Mucosa of stomach (tissue), 1 donor: ENCODE data around the gene ATG16L2.
A peak's percentile ranks its signal among the peaks of the same experiment; 100 is the strongest.
"Not testable (repeated sequence)": the region's sequence is repeated elsewhere in the genome, so short reads cannot be mapped to it uniquely, and the experiment has no call there.

Experiments used
- H3K27me3 ChIP-seq: one replicate; pipeline ENCODE4 v1.7.0; 2013; ENCODE audit warnings: mild to moderate bottlenecking, low read length; ENCODE audit not compliant: control insufficient read depth, insufficient read depth
- H3K36me3 ChIP-seq: one replicate; pipeline ENCODE4 v1.7.0; 2013; ENCODE audit warnings: low read length; ENCODE audit not compliant: control insufficient read depth, insufficient read depth
- H3K4me1 ChIP-seq: one replicate; pipeline ENCODE4 v1.7.0; 2013; ENCODE audit warnings: mild to moderate bottlenecking, low read length; ENCODE audit not compliant: control insufficient read depth, insufficient read depth
- H3K4me3 ChIP-seq: one replicate; pipeline ENCODE4 v1.7.0; 2013; ENCODE audit warnings: low read length
- H3K9ac ChIP-seq: one replicate; pipeline ENCODE4 v1.7.0; 2013; ENCODE audit warnings: mild to moderate bottlenecking, low read length, moderate library complexity
- H3K9me3 ChIP-seq: one replicate; pipeline ENCODE4 v1.7.0; 2013; ENCODE audit warnings: mild to moderate bottlenecking, low read length, moderate library complexity; ENCODE audit not compliant: control insufficient read depth
- donor health status: Pancreatic carcinoma.

ATG16L2 gene

GRCh38 chr11:72793076-72793424 lies 21.2 kb upstream of the ATG16L2 start:
- H3K9ac ChIP-seq, result no peak overlapping the region
- H3K36me3 ChIP-seq, result no peaks in the 10 kb centered on the region
- no peak overlapping the region for H3K4me3 ChIP-seq
- no peaks in the 10 kb centered on the region for H3K9me3 ChIP-seq
- H3K27me3 ChIP-seq, result no peaks in the 10 kb centered on the region
- H3K4me1 ChIP-seq, result peaks cover 41% of the 10 kb centered on the region

GRCh38 chr11:72793425-72794367 lies 20.5 kb upstream of the ATG16L2 start, which contains the start of gene STARD10:
Gene STARD10 (minus strand): TSS chr11:72794047. CDS start chr11:72781181, 12,866 bp downstream.
- Histone ChIP-seq H3K36me3 (no peaks in the 10 kb centered on the region), H3K9ac (peak within 1 kb of the TSS; percentile 61), H3K9me3 (no peaks in the 10 kb centered on the region), H3K4me1 (peaks cover 35% of the 10 kb centered on the region), H3K4me3 (peak within 1 kb of the TSS; percentile 84), H3K27me3 (no peaks in the 10 kb centered on the region)

- Histone ChIP-seq H3K27me3 (no peaks in the 10 kb centered on the region), H3K9me3 (no peaks in the 10 kb centered on the region), H3K9ac (no peak overlapping the region), H3K4me1 (peaks cover under 1% of the 10 kb centered on the region), H3K36me3 (no peaks in the 10 kb centered on the region), H3K4me3 (no peak overlapping the region)
These were observed 15.8 kb upstream of the ATG16L2 start for GRCh38 chr11:72798361-72798760.

- H3K9me3 ChIP-seq, result no peaks in the 10 kb centered on the region
- no peaks in the 10 kb centered on the region for H3K4me1 ChIP-seq
- H3K9ac ChIP-seq, result no peak overlapping the region
- no peaks in the 10 kb centered on the region for H3K27me3 ChIP-seq
- H3K36me3 ChIP-seq, result no peaks in the 10 kb centered on the region
- H3K4me3 ChIP-seq, result no peak overlapping the region
These were observed 14.8 kb upstream of the ATG16L2 start for GRCh38 chr11:72799441-72799840.

GRCh38 chr11:72802822-72803221 lies 11.4 kb upstream of the ATG16L2 start:
- Histone ChIP-seq H3K9me3 (no peaks in the 10 kb centered on the region), H3K9ac (no peak overlapping the region), H3K4me1 (no peaks in the 10 kb centered on the region), H3K4me3 (no peak overlapping the region), H3K27me3 (no peaks in the 10 kb centered on the region), H3K36me3 (no peaks in the 10 kb centered on the region)

- no peak overlapping the region for H3K9ac ChIP-seq
- no peaks in the 10 kb centered on the region for H3K4me1 ChIP-seq
- no peaks in the 10 kb centered on the region for H3K9me3 ChIP-seq
- no peak overlapping the region for H3K4me3 ChIP-seq
- no peaks in the 10 kb centered on the region for H3K27me3 ChIP-seq
- H3K36me3 ChIP-seq, result no peaks in the 10 kb centered on the region
These were observed 9.0 kb upstream of the ATG16L2 start for GRCh38 chr11:72805216-72805615.

GRCh38 chr11:72806378-72806777 lies 7.8 kb upstream of the ATG16L2 start:
- H3K9ac ChIP-seq, H3K9me3 ChIP-seq, H3K4me1 ChIP-seq: not testable (repeated sequence)

GRCh38 chr11:72807021-72807693 lies 7.1 kb upstream of the ATG16L2 start:
- no peak overlapping the region for H3K4me3 ChIP-seq
- no peaks in the 10 kb centered on the region for H3K4me1 ChIP-seq
- no peaks in the 10 kb centered on the region for H3K36me3 ChIP-seq
- no peaks in the 10 kb centered on the region for H3K27me3 ChIP-seq
- H3K9ac ChIP-seq, result no peak overlapping the region
- H3K9me3 ChIP-seq, result no peaks in the 10 kb centered on the region

More at GRCh38 chr11:72806378-72806777, 7.8 kb upstream of the ATG16L2 start:
- not testable (repeated sequence) for H3K27me3 ChIP-seq, H3K4me3 ChIP-seq, H3K36me3 ChIP-seq

- H3K36me3 ChIP-seq, result no peaks in the 10 kb centered on the region
- peaks cover 5% of the 10 kb centered on the region for H3K4me1 ChIP-seq
- H3K9me3 ChIP-seq, result no peaks in the 10 kb centered on the region
- H3K9ac ChIP-seq, result no peak overlapping the region
- no peaks in the 10 kb centered on the region for H3K27me3 ChIP-seq
- H3K4me3 ChIP-seq, result no peak overlapping the region
These were observed 6.4 kb upstream of the ATG16L2 start for GRCh38 chr11:72807792-72808191.

GRCh38 chr11:72808331-72808798 lies 5.8 kb upstream of the ATG16L2 start:
- no peak overlapping the region for H3K9ac ChIP-seq
- H3K27me3 ChIP-seq, result no peaks in the 10 kb centered on the region
- no peaks in the 10 kb centered on the region for H3K36me3 ChIP-seq
- no peak overlapping the region for H3K4me3 ChIP-seq
- H3K9me3 ChIP-seq, result no peaks in the 10 kb centered on the region
- peaks cover 10% of the 10 kb centered on the region for H3K4me1 ChIP-seq

- peaks cover 25% of the 10 kb centered on the region for H3K4me1 ChIP-seq
- not testable (repeated sequence) for H3K9me3 ChIP-seq, H3K4me3 ChIP-seq, H3K36me3 ChIP-seq, H3K9ac ChIP-seq, H3K27me3 ChIP-seq
These were observed 2.5 kb upstream of the ATG16L2 start for GRCh38 chr11:72811686-72812085.

- H3K27me3 ChIP-seq, result no peaks in the 10 kb centered on the region
- no peaks in the 10 kb centered on the region for H3K9me3 ChIP-seq
- H3K4me1 ChIP-seq, result peaks cover 25% of the 10 kb centered on the region
- H3K4me3 ChIP-seq, result peak overlapping the region; percentile 79
- no peaks in the 10 kb centered on the region for H3K36me3 ChIP-seq
- H3K9ac ChIP-seq, result peak overlapping the region; percentile 75
These were observed 1.6 kb upstream of the ATG16L2 start for GRCh38 chr11:72812604-72812966.
